Panc1 (cell line): ENCODE data around the gene SRPK1. TPM values are rescaled to one million over a fixed set of nuclear protein-coding genes. Genes with fewer than 3 reads are reported as not detected.
"Not testable (repeated sequence)": the region's sequence is repeated elsewhere in the genome, so short reads cannot be mapped to it uniquely, and the experiment has no call there.

Source experiments
- ATAC-seq: fragments of 200-7000 bp; cut with Tn5 transposase; 2 replicates; pipeline ENCODE4 v1.9.1; 2020; ENCODE audit warnings: mild to moderate bottlenecking, moderate library complexity
- BruUV-seq: library from RNA; stranded (reverse); fragments of 400-500 nt; replicated peaks from 2 replicates; lab custom pipeline; 2021; lab: Mats Ljungman, UMichigan
- CTCF ChIA-PET: fragments of 300-600 bp; sonication (Branson Sonifier 250); formaldehyde crosslinking; loops from one replicate; lab custom pipeline; 2022; ENCODE audit warnings: antibody characterized with exemption; lab: Charles Lee
- POLR2A ChIA-PET: fragments of 300-600 bp; sonication (Branson Sonifier 250); formaldehyde crosslinking; loops from one replicate; lab custom pipeline; 2022; ENCODE audit warnings: antibody characterized with exemption; lab: Charles Lee
- DNase-seq: peaks from one replicate; pipeline ENCODE4 v3.0.0-alpha.2; 2010; ENCODE audit warnings: low read depth, low spot score
- H3K27ac ChIP-seq: 2 replicates; pipeline ENCODE4 v1.5.1; 2011; ENCODE audit warnings: mild to moderate bottlenecking, low read length, inconsistent platforms
- H3K27me3 ChIP-seq: fragments of 200-500 bp; sonication (Bioruptor generic); 2 replicates; pipeline ENCODE4 v1.6.0; 2014; ENCODE audit warnings: low read length, inconsistent platforms; ENCODE audit not compliant: control insufficient read depth, insufficient read depth
- H3K36me3 ChIP-seq: fragments of 200-500 bp; sonication (Bioruptor generic); 2 replicates; pipeline ENCODE4 v1.5.1; 2014; ENCODE audit warnings: inconsistent platforms, mild to moderate bottlenecking, low read length, moderate library complexity; ENCODE audit not compliant: control insufficient read depth, insufficient read depth
- H3K4me1 ChIP-seq: 2 replicates; pipeline ENCODE4 v1.5.1; 2011; ENCODE audit warnings: inconsistent platforms, mild to moderate bottlenecking, low read length, moderate library complexity; ENCODE audit not compliant: control insufficient read depth, insufficient read depth
- H3K4me3 ChIP-seq, 2 experiments: 2 replicates each; pipeline ENCODE4 v1.5.1; 2011 to 2012; ENCODE audit warnings: low read depth in 2 of 2, low read length in 2 of 2, mild to moderate bottlenecking in 2 of 2, inconsistent platforms in 1 of 2, moderate library complexity in 1 of 2
- H3K9me3 ChIP-seq: fragments of 200-500 bp; sonication (Bioruptor generic); 2 replicates; pipeline ENCODE4 v1.5.1; 2014; ENCODE audit warnings: low read depth, mild to moderate bottlenecking, inconsistent platforms, low read length, moderate library complexity; ENCODE audit not compliant: control insufficient read depth, insufficient read depth
- POLR2AphosphoS5 ChIP-seq: IDR thresholded peaks from 2 replicates; pipeline ENCODE4 v1.6.1; 2012; ENCODE audit warnings: mild to moderate bottlenecking, low read depth, low read length, moderate library complexity
- REST ChIP-seq, 2 experiments: IDR thresholded peaks; 2 replicates each; pipeline ENCODE4 v1.6.1; 2011 to 2012; ENCODE audit warnings: low read depth in 2 of 2, control low read depth in 1 of 2, low read length in 1 of 2, mild to moderate bottlenecking in 1 of 2, moderate library complexity in 1 of 2; ENCODE audit not compliant: insufficient read depth in 1 of 2
- SIN3A ChIP-seq: IDR thresholded peaks from 2 replicates; pipeline ENCODE4 v1.6.1; 2012; ENCODE audit warnings: low read depth, mild to moderate bottlenecking, low read length, moderate library complexity, borderline replicate concordance; ENCODE audit not compliant: insufficient read depth
- TCF7L2 ChIP-seq: IDR thresholded peaks from 2 replicates; pipeline ENCODE4 v1.6.1; 2011; ENCODE audit warnings: mild to moderate bottlenecking, low read depth, low read length, inconsistent platforms
- in situ Hi-C: cut with HindIII; loops from 2 replicates; pipeline ENCODE4 v1.10.0; 2016; ENCODE audit warnings: low sequenced_read_pairs, low pct_unique_long_range_greater_than_20kb
- intact Hi-C: fragments of 100-400 bp; cut with micrococcal nuclease; formaldehyde crosslinking; loops from one replicate; pipeline ENCODE4 v1.10.0; 2022; ENCODE audit not compliant: unreplicated experiment
- total RNA-seq: library from RNA; stranded (reverse); gene quantifications from one replicate; pipeline ENCODE4 v1.2.1, GENCODE V29; 2021; ENCODE audit not compliant: unreplicated experiment
- TF ChIP-seq, protein P1 (sequence below): fragments of 450-650 bp; IDR thresholded peaks from 2 replicates; pipeline ENCODE4 v1.5.1; 2017; ENCODE audit warnings: mild to moderate bottlenecking

SRPK1 gene
- total RNA-seq, 1 experiment from 2014 or later, result 68.3 TPM

GRCh38 chr6:35935469-35935868, 14.6 kb upstream of the SRPK1 start:
- intact Hi-C loops (no loop called here), in situ Hi-C loops (no loop called here)
- no TSS peak for BruUV-seq
- no peaks in the 10 kb centered on the region for H3K9me3 ChIP-seq
- no peaks in the 10 kb centered on the region for H3K4me1 ChIP-seq
- ChIA-PET CTCF (no interaction called here), POLR2A (no interaction called here)
- H3K27me3 ChIP-seq, result no peaks in the 10 kb centered on the region
- H3K4me3 ChIP-seq, result no peak overlapping the region
- H3K27ac ChIP-seq, result no peak overlapping the region
- H3K36me3 ChIP-seq, result no peaks in the 10 kb centered on the region
- DNase-seq (no peak), ATAC-seq (no peak)
- TF ChIP-seq SIN3A, result no peak
- TF ChIP-seq, protein P1, sequence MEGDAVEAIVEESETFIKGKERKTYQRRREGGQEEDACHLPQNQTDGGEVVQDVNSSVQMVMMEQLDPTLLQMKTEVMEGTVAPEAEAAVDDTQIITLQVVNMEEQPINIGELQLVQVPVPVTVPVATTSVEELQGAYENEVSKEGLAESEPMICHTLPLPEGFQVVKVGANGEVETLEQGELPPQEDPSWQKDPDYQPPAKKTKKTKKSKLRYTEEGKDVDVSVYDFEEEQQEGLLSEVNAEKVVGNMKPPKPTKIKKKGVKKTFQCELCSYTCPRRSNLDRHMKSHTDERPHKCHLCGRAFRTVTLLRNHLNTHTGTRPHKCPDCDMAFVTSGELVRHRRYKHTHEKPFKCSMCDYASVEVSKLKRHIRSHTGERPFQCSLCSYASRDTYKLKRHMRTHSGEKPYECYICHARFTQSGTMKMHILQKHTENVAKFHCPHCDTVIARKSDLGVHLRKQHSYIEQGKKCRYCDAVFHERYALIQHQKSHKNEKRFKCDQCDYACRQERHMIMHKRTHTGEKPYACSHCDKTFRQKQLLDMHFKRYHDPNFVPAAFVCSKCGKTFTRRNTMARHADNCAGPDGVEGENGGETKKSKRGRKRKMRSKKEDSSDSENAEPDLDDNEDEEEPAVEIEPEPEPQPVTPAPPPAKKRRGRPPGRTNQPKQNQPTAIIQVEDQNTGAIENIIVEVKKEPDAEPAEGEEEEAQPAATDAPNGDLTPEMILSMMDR, result no peak
- no peak for TF ChIP-seq REST (IDR thresholded peaks at IDR 0.05; ENCODE audit: insufficient read depth in 1 of 2, low read depth in 2 of 2, low read length in 1 of 2)
- no peak for TF ChIP-seq POLR2AphosphoS5
- TF ChIP-seq TCF7L2, result no peak

- ATAC-seq, result no peak
- no peaks in the 10 kb centered on the region for H3K9me3 ChIP-seq
- DNase-seq, result no peak
- no peaks in the 10 kb centered on the region for H3K4me1 ChIP-seq
- no peaks in the 10 kb centered on the region for H3K36me3 ChIP-seq
- no peak overlapping the region for H3K27ac ChIP-seq
- TF ChIP-seq REST (IDR thresholded peaks at IDR 0.05; ENCODE audit: insufficient read depth in 1 of 2, low read depth in 2 of 2, low read length in 1 of 2), result no peak
- no peaks in the 10 kb centered on the region for H3K27me3 ChIP-seq
- CTCF ChIA-PET, result no interaction called here
- no peak overlapping the region for H3K4me3 ChIP-seq
- in situ Hi-C loops, result no loop called here
- no TSS peak for BruUV-seq
- intact Hi-C loops, result no loop called here
- POLR2A ChIA-PET, result no interaction called here
Measured at GRCh38 chr6:35933844-35934243, 12.9 kb upstream of the SRPK1 start.

DNA sequence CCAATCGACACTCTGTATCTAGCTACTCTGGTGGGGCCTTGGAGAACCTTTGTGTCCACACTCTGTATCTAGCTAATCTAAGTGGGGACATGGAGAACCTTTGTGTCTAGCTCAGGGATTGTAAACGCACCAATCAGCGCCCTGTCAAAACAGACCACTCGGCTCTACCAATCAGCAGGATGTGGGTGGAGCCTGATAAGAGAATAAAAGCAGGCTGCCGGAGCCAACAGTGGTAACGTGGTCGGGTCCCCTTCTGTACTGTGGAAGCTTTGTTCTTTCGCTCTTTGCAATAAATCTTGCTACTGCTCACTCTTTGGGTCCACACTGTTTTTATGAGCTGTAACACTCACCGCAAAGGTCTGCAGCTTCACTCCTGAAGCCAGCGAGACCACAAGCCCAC, 11.0 kb upstream of the SRPK1 start:
- intact Hi-C loops, in situ Hi-C loops, POLR2A ChIA-PET, H3K27me3 ChIP-seq, H3K4me1 ChIP-seq, H3K9me3 ChIP-seq, CTCF ChIA-PET, BruUV-seq, H3K4me3 ChIP-seq, H3K27ac ChIP-seq, ATAC-seq, DNase-seq, H3K36me3 ChIP-seq: not testable (repeated sequence)
